Measurements from ENCODE around the gene NLRP3. TPM values are rescaled to one million over a fixed set of nuclear protein-coding genes. Genes with fewer than 3 reads are reported as not detected.

The NLRP3 gene
- total and polyA plus RNA-seq, 2 donors from 2014 or later: 4.0 TPM; not detected in 1

DNA sequence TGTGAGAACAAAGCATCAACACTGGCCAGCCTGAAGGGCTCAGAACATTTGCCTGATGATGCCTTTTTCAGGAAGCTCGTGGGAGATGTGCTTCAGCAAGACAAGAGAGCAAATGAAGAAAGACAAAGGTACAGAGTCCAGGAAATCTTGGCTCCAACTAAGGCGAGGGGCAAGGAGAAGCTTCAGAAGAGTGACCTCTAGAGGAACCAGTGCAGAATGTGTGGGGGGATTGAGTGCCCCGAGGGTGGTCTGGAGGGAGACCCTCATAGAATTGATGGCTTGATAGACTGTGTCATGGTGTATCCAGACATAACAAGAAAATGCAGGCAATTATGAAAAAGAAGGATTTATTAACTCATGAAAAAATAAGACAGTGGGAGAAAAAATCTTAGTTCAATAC is 15.3 kb upstream of the NLRP3 start:
- TF ChIP-seq, protein P1, sequence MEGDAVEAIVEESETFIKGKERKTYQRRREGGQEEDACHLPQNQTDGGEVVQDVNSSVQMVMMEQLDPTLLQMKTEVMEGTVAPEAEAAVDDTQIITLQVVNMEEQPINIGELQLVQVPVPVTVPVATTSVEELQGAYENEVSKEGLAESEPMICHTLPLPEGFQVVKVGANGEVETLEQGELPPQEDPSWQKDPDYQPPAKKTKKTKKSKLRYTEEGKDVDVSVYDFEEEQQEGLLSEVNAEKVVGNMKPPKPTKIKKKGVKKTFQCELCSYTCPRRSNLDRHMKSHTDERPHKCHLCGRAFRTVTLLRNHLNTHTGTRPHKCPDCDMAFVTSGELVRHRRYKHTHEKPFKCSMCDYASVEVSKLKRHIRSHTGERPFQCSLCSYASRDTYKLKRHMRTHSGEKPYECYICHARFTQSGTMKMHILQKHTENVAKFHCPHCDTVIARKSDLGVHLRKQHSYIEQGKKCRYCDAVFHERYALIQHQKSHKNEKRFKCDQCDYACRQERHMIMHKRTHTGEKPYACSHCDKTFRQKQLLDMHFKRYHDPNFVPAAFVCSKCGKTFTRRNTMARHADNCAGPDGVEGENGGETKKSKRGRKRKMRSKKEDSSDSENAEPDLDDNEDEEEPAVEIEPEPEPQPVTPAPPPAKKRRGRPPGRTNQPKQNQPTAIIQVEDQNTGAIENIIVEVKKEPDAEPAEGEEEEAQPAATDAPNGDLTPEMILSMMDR (IDR thresholded peaks at IDR 0.05; ENCODE audit: borderline replicate concordance, extremely low read depth, insufficient read depth): no peak
- intact Hi-C loops (cut with DNase I): no loop called here
- H3K4me3 ChIP-seq (ENCODE audit: low read length in 3 of 3): no peak overlapping the region
- no peaks in the 10 kb centered on the region for H3K4me1 ChIP-seq (ENCODE audit: control insufficient read depth in 2 of 3, insufficient read depth in 2 of 3, low read depth in 1 of 3, low read length in 3 of 3)
- H3K36me3 ChIP-seq (ENCODE audit: control insufficient read depth in 2 of 3, insufficient read depth in 3 of 3, low read length in 3 of 3): no peaks in the 10 kb centered on the region
- no peak overlapping the region for H3K9ac ChIP-seq (ENCODE audit: low read length in 3 of 3)
- no peak overlapping the region for H3K27ac ChIP-seq (ENCODE audit: low read depth in 2 of 2, low read length in 2 of 2)
- no peak for DNase-seq
- no peak for FAIRE-seq
- H3K27me3 ChIP-seq (ENCODE audit: control insufficient read depth, insufficient read depth, low read length): no peaks in the 10 kb centered on the region
- H3K9me3 ChIP-seq (ENCODE audit: control insufficient read depth in 2 of 3, insufficient read depth in 1 of 3, low read length in 3 of 3): no peaks in the 10 kb centered on the region

DNA sequence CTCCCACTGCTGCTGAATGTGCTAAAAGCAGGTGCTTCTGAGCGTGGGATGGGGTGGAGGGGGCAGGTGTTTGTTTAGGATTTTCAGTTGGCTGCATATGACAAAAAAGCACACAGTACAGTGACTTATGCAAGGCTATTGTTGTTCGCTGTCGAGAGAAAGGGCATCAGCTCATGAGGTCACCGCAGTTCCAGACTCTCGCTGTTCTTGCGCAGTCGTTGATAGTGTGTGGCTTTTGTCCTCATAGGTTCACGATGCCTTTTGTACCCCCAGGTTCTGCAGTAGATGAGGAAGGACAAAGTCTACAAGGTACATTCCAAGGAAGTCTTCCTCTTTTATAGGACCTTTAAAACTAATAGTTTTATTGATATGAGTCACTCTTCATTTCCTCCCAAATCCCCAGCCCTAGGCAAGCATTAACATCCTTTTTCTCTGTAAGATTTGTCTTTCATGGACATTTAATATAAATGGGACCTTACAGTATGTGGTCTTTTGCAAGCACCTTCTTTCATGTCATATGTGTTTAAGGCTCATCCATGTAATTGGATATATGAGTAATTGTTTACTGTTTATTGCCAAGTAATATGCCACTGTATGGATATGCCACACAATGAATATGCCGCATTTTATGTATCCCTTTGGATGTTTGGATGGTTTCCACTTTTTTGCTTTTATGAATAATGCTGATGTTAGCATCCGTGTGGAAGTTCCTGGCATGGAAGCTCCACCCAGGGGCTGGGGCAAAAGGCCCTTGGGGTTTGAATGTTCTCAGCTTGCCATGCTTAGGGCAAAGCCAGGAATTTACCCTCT is 14.5 kb upstream of the NLRP3 start:
- intact Hi-C loops (cut with DNase I): no loop called here
- H3K27ac ChIP-seq (ENCODE audit: low read depth in 2 of 2, low read length in 2 of 2): no peak overlapping the region
- TF ChIP-seq, protein P1 (IDR thresholded peaks at IDR 0.05; ENCODE audit: borderline replicate concordance, extremely low read depth, insufficient read depth): no peak
- H3K4me3 ChIP-seq (ENCODE audit: low read length in 3 of 3): no peak overlapping the region
- FAIRE-seq (no peak), DNase-seq (no peak)
- no peaks in the 10 kb centered on the region for H3K36me3 ChIP-seq (ENCODE audit: control insufficient read depth in 2 of 3, insufficient read depth in 3 of 3, low read length in 3 of 3)
- no peak overlapping the region for H3K9ac ChIP-seq (ENCODE audit: low read length in 3 of 3)
- no peaks in the 10 kb centered on the region for H3K9me3 ChIP-seq (ENCODE audit: control insufficient read depth in 2 of 3, insufficient read depth in 1 of 3, low read length in 3 of 3)
- no peaks in the 10 kb centered on the region for H3K27me3 ChIP-seq (ENCODE audit: control insufficient read depth, insufficient read depth, low read length)
- H3K4me1 ChIP-seq (ENCODE audit: control insufficient read depth in 2 of 3, insufficient read depth in 2 of 3, low read depth in 1 of 3, low read length in 3 of 3): no peaks in the 10 kb centered on the region

DNA sequence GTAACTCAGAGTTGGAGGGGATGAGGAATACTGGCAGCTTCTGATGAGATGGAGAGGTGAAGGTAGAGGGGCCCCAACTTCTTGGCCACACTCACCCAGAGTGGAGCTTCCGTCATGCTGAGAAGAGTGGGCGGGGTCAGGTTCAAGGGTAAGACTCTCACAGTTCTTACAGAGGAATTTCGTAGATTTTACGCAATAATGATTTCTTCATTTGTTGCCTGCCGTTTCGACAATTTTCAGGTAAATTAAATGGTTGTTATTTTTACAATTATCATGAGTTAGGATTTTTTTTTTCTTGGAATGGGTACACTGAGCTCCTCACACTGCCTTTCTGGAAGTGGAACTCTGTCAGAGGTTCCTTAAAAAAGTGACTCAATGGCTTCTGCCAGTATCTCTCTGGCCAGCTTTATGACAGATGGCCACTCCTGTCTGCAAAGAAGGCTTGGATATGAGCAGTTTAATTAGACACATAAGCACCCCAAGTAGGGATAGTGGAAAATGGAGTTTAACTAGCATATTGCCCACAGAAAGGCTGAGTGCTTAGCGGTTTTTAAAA is 13.8 kb upstream of the NLRP3 start:
- intact Hi-C loops (cut with DNase I): no loop called here
- no peak for FAIRE-seq
- Histone ChIP-seq H3K36me3 (ENCODE audit: control insufficient read depth in 2 of 3, insufficient read depth in 3 of 3, low read length in 3 of 3) (no peaks in the 10 kb centered on the region), H3K4me3 (ENCODE audit: low read length in 3 of 3) (no peak overlapping the region), H3K4me1 (ENCODE audit: control insufficient read depth in 2 of 3, insufficient read depth in 2 of 3, low read depth in 1 of 3, low read length in 3 of 3) (no peaks in the 10 kb centered on the region), H3K27me3 (ENCODE audit: control insufficient read depth, insufficient read depth, low read length) (no peaks in the 10 kb centered on the region), H3K27ac (ENCODE audit: low read depth in 2 of 2, low read length in 2 of 2) (no peak overlapping the region), H3K9ac (ENCODE audit: low read length in 3 of 3) (no peak overlapping the region), H3K9me3 (ENCODE audit: control insufficient read depth in 2 of 3, insufficient read depth in 1 of 3, low read length in 3 of 3) (no peaks in the 10 kb centered on the region)
- TF ChIP-seq, protein P1 (IDR thresholded peaks at IDR 0.05; ENCODE audit: borderline replicate concordance, extremely low read depth, insufficient read depth): no peak
- no peak for DNase-seq
